ENCODE results near the gene ACKR1.

- TF ChIP-seq CTCF (IDR thresholded peaks at IDR 0.05; ENCODE audit: low read depth, low read length, poor library complexity, severe bottlenecking): no peak
- TF ChIP-seq EZH2phosphoT487 (IDR thresholded peaks at IDR 0.05; ENCODE audit: borderline replicate concordance, low read length): no peak
Observed at GRCh38 chr1:159248311-159248710, 43.6 kb downstream of the ACKR1 start.
